AG10803 (cell line): ENCODE results near the gene UQCC5.

ENCODE experiments used
- DNase-seq: peaks from one replicate; pipeline ENCODE4 v3.0.0; 2010; ENCODE audit warnings: low read depth
- H3K4me3 ChIP-seq: 2 replicates; pipeline ENCODE4 v1.5.1; 2011; ENCODE audit warnings: mild to moderate bottlenecking, low read length, control low read depth
- TF ChIP-seq, protein P1 (sequence below): conservative IDR thresholded peaks from 2 replicates; pipeline ENCODE4 v1.5.1; 2011; ENCODE audit warnings: mild to moderate bottlenecking, low read length, control low read depth, inconsistent platforms

The UQCC5 gene

DNA sequence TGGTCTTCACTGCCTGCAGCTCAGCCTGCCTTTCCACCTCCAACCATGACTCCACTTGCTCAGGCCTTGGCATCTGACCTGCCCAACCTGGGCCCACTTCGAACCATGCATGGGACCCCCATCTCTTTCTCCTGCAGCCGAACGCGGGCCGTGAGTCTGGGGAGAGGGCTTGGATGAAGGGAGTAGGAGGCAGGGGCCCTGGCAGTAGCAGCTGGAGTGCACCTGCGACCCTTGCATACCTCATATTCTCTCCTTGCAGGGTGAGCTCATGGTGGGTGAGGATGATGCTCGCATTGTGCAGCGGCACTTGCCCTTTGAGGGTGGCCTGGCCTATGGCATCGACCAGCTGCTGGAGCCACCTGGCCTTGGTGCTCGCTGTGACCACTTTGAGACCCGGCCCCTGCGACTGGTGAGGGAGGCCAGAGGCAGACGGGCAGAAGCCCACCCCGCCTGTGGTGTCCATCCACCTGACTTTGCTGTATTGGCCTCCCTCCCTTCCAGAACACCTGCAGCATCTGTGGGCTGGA, 16.2 kb upstream of the UQCC5 start:
- no peak for DNase-seq
- no peak overlapping the region for H3K4me3 ChIP-seq
- TF ChIP-seq, protein P1, sequence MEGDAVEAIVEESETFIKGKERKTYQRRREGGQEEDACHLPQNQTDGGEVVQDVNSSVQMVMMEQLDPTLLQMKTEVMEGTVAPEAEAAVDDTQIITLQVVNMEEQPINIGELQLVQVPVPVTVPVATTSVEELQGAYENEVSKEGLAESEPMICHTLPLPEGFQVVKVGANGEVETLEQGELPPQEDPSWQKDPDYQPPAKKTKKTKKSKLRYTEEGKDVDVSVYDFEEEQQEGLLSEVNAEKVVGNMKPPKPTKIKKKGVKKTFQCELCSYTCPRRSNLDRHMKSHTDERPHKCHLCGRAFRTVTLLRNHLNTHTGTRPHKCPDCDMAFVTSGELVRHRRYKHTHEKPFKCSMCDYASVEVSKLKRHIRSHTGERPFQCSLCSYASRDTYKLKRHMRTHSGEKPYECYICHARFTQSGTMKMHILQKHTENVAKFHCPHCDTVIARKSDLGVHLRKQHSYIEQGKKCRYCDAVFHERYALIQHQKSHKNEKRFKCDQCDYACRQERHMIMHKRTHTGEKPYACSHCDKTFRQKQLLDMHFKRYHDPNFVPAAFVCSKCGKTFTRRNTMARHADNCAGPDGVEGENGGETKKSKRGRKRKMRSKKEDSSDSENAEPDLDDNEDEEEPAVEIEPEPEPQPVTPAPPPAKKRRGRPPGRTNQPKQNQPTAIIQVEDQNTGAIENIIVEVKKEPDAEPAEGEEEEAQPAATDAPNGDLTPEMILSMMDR = no peak

DNA sequence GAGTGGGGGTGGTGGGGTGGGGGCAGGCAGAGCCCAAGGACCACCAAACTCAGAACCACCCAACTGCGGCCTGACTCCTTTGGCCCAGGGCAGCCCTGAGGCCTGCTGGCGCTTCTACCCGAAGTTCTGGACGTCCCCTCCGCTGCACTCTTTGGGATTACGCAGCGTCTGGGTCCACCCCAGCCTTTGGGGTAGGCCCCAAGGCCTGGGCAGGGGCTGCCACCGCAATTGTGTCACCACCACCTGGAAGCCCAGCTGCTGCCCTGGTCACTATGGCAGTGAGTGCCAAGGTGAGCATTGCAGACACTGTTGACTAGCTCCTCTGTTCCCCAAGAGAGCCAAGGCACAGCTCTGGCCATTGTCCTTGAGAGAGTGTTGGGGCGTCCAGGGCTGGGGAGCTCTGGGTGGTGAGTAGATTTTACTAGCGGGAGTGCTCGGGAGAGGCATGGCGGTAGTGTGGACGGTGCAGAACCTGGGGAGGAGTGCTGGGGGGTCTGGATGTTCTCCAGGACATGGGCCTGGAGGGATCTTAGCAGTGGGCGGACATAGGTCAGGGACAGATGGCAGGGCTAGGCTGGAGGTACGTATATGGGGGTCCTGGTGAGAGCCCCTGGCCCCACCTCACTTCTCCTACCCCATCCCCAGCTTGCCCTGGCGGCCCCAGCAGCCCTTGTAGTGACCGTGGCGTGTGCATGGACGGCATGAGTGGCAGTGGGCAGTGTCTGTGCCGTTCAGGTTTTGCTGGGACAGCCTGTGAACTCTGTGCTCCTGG, 15.5 kb upstream of the UQCC5 start:
- DNase-seq = no peak
- no peak overlapping the region for H3K4me3 ChIP-seq
- TF ChIP-seq, protein P1 = no peak

DNA sequence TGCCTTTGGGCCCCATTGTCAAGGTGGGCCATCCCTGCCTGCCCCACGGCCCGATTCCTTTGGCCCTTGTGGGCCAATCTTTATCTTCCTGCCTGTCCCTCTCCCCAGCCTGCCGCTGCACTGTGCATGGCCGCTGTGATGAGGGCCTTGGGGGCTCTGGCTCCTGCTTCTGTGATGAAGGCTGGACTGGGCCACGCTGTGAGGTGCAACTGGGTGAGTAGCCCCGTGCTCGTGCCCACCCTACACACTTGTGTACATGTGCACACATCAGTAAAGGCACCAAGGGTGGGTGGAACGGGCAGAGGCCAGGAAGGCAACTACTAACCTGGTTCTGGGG, 14.9 kb upstream of the UQCC5 start:
- no peak overlapping the region for H3K4me3 ChIP-seq
- DNase-seq = no peak
- TF ChIP-seq, protein P1 = no peak

DNA sequence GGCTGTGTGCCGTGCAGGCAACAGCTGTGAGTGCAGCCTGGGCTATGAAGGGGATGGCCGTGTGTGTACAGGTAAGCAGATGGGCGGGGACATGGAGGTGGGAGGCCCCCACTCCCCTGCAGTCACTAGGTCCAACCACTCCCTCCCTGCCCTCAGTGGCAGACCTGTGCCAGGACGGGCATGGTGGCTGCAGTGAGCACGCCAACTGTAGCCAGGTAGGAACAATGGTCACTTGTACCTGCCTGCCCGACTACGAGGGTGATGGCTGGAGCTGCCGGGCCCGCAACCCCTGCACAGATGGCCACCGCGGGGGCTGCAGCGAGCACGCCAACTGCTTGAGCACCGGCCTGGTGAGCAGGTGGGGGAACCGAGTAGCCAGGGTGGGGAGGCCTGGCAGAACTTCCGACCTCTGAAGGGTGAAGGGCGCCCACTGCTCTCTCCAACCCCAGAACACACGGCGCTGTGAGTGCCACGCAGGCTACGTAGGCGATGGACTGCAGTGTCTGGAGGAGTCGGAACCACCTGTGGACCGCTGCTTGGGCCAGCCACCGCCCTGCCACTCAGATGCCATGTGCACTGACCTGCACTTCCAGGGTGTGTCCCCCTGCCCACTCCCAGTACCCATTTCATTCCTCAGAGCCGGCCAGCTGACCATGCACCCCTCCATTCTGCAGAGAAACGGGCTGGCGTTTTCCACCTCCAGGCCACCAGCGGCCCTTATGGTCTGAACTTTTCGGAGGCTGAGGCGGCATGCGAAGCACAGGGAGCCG, 14.3 kb upstream of the UQCC5 start:
- H3K4me3 ChIP-seq = no peak overlapping the region
- TF ChIP-seq, protein P1 = no peak
- no peak for DNase-seq

DNA sequence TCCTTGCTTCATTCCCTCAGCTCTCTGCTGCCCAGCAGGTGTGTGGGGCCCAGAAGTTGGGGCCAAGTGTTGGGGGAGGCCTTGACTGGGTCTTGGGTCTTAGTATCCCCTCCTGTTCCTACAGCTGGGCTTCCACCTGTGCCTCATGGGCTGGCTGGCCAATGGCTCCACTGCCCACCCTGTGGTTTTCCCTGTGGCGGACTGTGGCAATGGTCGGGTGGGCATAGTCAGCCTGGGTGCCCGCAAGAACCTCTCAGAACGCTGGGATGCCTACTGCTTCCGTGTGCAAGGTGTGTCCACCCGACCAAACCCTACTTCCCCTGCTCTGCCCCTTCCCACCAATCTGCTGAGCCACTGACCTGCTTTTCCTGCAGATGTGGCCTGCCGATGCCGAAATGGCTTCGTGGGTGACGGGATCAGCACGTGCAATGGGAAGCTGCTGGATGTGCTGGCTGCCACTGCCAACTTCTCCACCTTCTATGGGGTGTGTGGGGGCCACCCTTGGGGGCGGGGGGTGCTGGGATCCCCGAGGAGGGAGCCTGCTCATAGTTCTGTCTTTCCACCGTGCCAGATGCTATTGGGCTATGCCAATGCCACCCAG, 13.7 kb upstream of the UQCC5 start:
- no peak overlapping the region for H3K4me3 ChIP-seq
- TF ChIP-seq, protein P1 = no peak
- no peak for DNase-seq

DNA sequence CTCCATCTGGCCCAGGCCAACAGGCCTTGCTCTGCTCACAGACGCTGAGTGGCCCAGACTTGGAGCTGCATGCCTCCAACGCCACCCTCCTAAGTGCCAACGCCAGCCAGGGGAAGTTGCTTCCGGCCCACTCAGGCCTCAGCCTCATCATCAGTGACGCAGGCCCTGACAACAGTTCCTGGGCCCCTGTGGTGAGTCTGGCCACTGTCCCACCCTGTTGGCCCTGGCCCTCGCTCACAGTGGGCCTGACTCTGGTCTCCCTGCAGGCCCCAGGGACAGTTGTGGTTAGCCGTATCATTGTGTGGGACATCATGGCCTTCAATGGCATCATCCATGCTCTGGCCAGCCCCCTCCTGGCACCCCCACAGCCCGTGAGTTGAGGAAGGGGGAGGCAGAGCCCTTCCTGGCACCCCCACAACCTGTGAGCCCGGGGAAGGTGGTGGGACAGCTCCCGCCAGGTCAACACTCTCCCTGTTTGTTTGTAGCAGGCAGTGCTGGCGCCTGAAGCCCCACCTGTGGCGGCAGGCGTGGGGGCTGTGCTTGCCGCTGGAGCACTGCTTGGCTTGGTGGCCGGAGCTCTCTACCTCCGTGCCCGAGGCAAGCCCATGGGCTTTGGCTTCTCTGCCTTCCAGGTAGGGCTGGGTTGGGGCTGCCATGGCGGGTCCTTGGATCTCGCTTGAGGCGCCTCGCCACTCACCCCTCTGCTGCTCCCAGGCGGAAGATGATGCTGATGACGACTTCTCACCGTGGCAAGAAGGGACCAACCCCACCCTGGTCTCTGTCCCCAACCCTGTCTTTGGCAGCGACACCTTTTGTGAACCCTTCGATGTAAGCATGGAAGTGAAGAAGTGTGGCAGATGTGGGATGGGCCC, 12.8 kb upstream of the UQCC5 start:
- DNase-seq = no peak
- no peak overlapping the region for H3K4me3 ChIP-seq
- TF ChIP-seq, protein P1 = no peak
